HG02884 (cell line): Measurements from ENCODE around the gene KRTAP22-2.

Source experiments
- ATAC-seq: cut with Tn5 transposase; IDR thresholded peaks from one replicate; pipeline ENCODE4 v1.9.1; 2021; ENCODE audit warnings: mild to moderate bottlenecking, moderate library complexity; ENCODE audit not compliant: unreplicated experiment

KRTAP22-2 gene

DNA sequence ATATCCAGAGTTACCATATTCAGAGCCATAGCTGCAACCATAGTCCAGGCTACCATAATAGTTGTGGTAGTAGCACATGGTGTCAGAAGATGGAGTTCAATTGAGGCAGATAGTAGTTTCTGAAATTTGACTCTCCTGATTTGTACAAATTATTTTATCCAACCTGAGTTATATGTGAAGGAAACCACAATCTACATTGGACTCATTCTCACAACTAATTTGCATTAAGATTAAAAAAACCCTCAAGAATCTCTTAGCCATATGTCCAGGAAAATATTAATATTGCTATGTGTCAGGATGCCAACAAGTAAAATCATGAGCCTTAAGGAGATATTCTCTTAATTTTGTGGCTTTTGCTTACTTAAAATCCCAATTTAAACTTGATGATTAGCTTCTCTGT is at the start of gene KRTAP22-2:
Gene KRTAP22-2, minus strand, starts transcription at position 101 of the 400 bp plus-strand sequence.
- ATAC-seq, result no peak

DNA sequence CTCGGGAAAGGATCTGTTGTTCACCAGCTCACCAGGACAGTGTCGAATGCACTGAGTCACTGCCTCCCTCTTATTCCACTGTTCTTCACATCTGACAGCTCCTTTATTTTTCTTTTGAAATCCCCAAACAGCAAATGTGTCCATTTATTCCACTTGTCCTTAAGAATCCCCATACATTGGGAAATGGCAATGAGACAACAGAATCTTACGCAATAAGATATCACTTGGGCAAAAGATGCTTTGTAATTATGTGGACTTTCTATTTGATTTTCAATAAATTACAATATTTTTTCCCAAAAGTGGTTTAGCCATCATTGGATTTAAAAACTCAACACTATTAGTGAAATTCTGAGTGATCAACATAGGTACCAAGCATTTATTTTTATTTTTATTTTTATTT is 48.5 kb upstream of the KRTAP22-2 start:
- ATAC-seq, result no peak

DNA sequence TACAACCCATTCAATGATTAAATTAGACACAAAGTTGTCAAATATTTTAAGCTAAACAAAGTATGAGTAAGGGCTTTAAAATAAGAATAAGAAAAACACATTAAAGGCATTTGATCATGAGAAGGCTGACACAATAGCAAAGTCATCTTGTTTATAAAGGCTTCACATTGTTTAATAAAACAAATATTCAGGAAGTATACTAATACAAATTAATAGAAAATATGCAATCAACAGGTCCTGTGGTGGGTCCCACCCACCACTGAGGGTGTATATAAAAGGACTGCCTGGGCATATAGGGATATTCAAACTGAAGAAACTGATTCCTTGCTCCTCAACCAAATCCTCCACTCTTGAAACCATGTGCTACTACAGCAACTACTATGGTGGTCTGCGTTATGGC is 44.7 kb upstream of the KRTAP22-2 start, which contains the start of gene KRTAP20-2:
Gene KRTAP20-2, plus strand, starts transcription at position 301 of the 400 bp plus-strand sequence. Its CDS starts 58 bp downstream, at position 359.
- ATAC-seq, result no peak

DNA sequence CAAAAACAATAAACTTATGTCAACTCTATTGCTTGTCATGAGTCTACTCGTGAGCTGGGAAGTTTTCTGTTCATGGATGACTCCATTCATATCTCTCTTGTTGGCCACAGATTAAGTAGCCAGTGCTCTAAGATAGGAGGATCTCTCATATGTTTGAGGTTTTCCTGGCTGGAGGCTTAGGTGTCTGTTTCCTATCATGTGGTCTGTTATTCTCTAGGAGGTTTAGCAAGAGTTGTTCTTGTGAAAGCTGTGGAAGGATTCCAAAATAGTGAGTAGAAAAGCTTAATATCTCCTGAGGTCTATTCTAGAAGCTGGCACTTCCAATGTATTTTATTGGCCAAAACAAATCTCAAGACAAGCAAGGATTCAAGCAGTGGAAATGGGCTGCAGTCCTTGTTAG is 39.0 kb upstream of the KRTAP22-2 start:
- ATAC-seq, result no peak

DNA sequence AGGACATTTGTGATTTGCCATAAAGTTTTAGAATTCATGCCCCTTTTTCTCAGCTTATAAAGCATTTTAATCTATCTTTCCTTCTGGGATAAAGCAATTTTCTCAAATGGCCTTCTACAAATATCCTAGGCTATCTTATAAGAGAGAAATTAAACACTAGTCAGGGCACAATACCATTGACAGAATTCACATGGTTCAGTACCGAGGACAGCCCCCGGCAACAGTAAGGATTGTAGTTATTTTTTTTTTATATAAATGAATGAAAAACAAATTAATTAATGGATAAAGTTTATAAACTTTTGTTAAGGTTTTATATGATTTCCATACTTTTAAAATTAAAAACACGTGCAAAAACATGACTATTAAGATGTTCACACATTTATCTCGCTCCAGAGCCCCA is 37.9 kb upstream of the KRTAP22-2 start:
- no peak for ATAC-seq

DNA sequence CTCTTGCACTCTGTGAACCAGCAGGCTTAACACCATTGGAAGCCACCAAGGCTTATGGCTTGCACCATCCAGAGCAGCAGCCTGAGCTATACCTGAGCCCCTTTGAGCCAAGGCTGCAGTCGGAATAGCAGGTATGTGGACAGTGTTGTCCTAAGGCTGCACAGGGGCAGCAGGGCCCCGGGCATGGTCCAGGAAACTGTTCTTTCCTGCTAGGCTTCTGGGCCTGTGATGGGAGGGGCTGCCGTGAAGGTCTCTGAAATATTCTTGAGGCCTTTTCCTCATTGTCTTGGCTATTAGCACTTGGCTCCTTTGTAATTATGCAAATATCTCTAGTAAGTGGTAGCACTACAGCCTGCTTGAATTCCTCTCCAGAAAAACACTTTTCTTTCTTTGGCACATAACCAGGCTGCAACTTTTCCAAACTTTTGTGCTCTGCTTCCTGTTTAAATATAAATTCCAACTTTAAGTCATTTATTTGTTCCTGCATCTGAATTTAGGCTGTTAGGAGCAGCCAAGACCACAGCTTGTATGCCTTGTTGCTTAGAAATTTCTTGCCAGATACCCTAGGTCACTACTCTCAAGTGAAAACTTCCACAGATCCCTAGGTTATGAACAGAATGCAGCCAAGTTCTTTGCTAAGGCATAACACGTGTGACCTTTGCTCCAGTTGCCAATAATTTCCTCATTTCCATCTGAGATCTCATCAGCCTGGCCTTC is 35.4 kb upstream of the KRTAP22-2 start:
- ATAC-seq, result no peak

DNA sequence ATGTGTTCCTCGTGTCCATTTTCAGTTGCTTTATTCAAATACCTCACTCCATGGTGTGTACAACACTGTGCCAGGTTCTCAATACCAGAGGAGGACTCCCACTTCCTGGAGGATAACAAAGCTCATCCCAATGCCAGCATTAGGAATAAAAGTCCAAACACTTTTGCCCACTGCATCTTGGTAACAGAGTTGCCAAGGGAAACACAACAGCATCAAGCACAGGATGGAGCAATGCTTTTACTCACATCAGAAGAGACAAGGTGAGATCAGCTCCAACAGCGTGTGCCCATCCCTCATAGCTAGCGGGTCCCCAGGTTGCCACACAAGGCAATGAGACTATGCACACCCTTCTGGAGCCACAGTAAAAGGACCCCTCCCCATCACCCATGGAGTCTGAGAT is 33.2 kb upstream of the KRTAP22-2 start:
- ATAC-seq, result no peak

DNA sequence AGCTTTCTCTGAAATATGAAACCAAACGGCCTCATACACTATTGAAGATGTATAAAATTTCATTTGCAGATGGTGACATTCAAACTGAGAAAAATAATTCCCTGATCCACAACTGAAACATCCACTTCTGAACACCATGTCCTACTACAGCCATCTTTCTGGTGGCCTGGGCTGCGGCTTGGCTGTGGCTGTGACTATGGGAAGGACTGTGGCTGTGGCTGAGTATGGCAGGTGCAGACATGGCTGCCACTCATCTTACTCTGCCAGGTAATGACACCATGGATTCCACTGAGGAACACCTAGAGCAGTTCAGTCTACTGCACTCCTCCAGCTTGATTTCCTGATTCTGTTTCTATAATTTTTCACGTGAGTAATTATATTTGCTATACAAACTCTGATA is 30.3 kb upstream of the KRTAP22-2 start, which contains the start of gene KRTAP20-4:
Gene KRTAP20-4, plus strand, starts transcription at position 106 of the 400 bp plus-strand sequence.
- no peak for ATAC-seq

DNA sequence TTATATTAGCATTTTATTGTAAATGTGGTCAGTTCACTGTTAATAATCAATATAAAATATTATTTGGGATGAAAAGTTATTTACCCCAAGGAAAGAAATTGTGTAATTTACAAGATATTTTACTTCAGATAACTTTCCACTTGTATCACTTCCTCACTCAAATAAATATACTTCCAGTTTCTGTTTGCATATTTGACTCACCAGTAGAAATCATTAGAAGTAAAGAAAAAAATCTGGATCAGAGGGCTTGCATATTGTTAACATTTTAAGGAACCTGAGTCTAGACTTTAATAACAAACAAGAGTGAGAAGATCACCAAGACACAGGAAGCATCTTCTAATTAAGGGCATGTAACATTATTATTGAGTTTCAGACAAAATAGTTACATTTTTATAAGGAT is 29.9 kb upstream of the KRTAP22-2 start:
- ATAC-seq, result no peak

DNA sequence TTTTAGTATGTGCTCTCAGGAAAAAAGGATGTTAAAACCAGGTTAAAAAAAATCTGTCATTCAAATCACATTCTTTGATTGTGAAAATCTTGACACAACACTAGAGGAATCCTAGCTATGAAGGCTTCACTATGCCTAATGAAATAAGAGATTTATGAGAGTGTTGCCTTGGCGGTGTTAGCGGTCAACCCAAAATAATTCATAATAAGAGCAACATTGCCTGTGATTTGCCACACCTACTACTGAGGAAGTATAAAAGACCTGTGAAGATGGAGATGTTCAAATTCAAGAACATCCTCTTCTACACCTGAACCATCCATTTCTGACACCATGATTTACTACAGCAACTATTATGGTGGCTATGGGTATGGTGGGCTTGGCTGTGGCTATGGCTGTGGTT is 25.9 kb upstream of the KRTAP22-2 start, which contains the start of gene KRTAP20-1:
Gene KRTAP20-1, plus strand, starts transcription at position 301 of the 400 bp plus-strand sequence. Its CDS starts 30 bp downstream, at position 331.
- ATAC-seq, result no peak

DNA sequence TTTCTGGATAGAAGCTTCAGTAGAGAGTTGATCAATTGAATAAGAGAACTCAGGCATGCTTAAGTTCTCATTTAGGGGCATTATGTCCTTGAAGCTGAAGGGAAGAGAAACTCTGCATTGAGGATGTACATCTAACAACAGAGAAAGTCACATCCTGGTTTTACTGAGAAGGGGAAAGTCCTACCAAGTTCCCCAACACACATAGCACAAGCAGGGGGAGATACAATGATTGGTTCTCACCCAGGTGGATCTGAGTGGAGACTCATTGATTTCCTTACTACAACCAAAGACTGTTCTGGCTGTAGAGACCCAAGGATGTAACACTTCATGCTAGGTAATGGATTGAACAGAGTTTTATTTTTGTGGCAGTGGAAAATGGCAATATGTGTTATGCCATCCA is 25.0 kb upstream of the KRTAP22-2 start:
- no peak for ATAC-seq

DNA sequence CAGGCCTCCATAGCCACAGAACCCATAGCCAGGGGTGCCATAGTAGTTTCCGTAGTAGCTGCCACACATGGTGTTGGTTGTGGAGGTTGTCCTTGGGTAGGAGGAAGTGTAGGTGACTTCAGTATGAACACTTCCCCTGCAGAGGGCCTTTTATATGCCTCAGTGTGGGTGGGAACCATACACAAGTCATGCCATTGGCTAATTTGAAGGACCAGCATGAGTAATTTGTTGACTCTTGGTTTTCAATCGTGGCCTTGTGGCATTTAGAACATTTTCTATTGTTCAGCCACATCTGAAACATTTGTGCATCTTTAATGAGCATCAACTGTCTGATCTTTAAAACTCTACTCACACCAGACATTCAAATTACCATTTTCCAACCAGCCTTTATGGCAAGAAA is 23.6 kb upstream of the KRTAP22-2 start, which contains the start of gene KRTAP6-1:
Gene KRTAP6-1, minus strand, starts transcription at position 95 of the 400 bp plus-strand sequence. Its CDS starts 26 bp downstream, at position 69.
- no peak for ATAC-seq

DNA sequence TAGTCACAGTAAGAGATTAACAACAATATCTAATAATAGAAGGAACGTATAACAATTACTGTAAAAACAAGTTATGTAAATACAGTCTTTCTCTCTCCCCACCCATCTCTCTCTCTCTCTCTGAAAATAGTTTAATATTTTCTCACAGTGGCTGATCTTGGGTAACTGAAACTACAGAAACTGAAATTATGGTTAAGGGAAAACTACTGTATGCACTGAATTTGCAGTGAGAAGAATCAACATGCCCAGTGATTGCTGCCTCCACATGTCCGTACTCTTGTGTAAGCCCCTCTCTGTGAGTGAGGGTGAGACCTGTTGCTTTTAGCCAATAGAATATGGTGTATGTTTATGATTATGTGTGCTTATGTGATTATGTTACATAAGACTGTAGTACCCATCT is 21.9 kb upstream of the KRTAP22-2 start:
- ATAC-seq, result no peak

DNA sequence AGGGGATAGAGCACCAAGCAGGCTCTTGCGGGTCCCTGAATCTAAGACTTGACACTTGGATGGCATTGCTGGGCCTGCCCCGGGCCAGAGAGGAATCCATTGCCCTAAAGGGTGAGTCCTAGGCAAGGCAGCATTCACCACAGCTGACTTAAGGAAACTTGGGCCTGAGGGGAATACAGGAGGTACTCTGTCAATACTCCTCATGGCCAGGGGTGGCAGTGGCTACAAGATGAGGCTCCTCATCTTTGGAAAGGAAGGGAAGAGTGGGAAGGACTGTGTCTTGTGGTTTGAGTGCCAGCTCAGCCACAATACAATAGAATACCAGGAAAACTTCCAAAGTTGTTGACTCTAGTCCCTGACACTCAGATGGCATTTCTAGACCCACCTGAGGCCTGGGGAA is 15.8 kb upstream of the KRTAP22-2 start:
- ATAC-seq, result no peak

DNA sequence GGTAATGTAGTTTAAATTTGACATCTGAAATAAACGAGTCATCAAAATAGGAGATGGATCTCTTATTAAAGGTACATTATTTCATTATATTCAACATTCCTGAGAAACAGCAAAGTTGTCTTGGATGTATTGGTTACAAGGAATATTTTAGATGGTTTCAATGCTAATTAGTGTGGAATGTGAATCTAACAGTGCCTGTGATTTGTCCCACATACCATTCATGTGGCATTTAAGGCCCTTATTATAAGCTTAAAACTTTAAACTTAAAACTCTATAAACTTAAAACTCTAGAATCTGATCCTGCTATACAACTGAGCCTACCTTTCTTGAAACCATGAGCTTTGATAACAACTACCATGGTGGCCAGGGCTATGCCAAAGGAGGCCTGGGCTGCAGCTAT is 10.6 kb upstream of the KRTAP22-2 start, which contains the start of gene KRTAP22-1:
Gene KRTAP22-1, plus strand, starts transcription at position 301 of the 400 bp plus-strand sequence.
- ATAC-seq, result no peak

DNA sequence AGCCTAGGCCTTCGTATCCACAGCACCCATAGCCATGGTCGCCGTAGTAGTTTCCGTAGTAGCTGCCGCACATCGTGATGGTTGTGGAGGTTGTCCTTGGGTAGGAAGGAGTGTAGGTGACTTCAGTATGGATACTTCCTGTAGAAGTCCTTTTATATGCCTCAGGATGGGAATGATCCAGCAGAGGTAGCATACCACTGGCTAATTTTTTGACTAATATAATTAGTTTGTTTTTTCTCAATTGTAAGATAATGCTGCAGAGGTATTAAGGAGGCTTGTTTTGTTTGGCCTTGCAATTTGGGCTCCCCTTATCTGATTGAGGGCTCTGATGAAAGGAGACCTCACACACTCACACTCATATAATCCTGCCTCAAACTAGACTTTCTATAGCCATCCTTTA is 8.6 kb upstream of the KRTAP22-2 start, which contains the start of gene KRTAP6-2:
Gene KRTAP6-2, minus strand, starts transcription at position 101 of the 400 bp plus-strand sequence. Its CDS starts 28 bp downstream, at position 73.
- ATAC-seq, result no peak

DNA sequence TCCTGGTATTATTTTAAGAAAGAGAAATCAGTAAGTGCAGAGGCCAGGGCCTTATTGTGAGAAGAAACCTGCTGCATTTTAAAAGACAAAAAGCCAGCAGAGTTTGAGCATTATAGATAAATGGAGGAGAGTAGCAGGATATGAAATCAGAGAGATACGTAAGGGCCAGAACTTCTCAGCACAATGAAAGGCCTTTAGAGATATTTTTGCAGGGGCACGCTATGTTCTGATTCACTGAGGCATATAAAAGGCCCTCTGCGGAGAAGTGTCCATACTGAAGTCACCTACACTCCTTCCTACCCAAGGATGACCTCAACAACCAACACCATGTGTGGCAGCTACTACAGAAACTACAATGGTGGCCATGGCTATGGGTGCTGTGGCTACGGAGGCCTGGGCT is 1.9 kb upstream of the KRTAP22-2 start, which contains the start of gene KRTAP6-3:
Gene KRTAP6-3, plus strand, starts transcription at position 301 of the 400 bp plus-strand sequence. Its CDS starts 6 bp downstream, at position 307.
- ATAC-seq, result no peak

DNA sequence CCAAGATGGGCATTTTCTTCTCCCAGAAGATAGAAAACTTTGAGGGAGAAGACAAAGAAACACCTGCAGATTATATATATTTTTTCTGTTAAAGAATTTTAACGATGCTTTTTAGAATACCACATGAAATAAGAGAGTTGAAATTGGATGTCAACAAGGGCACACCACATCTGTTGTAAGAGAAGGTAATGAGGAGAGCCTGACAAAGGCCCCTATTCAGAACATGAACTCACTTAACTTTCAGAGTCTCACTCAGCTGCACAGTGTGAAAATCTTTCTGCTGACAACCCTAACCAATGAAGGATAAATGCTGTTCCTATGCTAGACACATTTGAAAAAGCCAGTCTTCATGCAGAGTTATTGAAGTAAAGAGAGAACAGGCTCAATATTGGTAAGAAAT is 7.3 kb downstream of the KRTAP22-2 start:
- no peak for ATAC-seq

DNA sequence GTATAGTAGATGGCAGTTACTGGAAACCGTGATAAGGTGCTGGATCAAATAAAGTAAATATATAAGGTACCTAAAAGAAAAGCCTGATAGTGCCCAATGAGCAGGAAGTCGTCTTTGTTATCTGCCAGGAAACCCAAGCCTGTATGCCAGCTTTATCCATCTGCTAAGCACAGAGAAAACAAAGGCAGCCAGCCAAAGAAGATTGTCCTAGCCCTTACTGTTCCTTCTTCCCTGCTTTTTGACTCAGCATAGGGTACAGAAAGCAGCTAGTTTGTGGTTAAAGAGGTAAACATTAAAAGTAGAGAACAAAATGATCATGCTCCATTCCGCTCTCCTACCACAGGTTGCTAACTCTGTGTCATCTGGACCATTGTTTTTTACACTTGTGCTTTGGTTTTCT is 10.1 kb downstream of the KRTAP22-2 start:
- no peak for ATAC-seq

DNA sequence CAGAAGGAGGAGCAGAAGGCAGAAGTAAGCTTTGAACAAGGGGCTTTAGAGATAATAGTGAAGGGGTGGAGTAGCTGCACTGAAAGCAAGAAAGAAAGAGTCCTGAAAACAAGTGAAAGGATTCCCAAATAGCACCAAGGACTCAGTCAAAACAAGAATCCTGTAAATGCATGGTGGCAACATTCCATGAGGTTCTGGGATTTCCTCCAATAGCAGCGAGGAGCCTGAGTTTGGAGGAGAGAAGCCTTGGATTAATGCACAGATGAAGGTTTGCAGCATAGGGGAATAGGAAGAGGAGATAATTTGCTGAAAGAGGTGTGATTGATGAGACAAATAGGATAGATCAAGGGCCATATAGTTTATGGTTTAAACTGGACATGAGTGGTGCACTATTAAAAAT is 10.9 kb downstream of the KRTAP22-2 start:
- no peak for ATAC-seq

DNA sequence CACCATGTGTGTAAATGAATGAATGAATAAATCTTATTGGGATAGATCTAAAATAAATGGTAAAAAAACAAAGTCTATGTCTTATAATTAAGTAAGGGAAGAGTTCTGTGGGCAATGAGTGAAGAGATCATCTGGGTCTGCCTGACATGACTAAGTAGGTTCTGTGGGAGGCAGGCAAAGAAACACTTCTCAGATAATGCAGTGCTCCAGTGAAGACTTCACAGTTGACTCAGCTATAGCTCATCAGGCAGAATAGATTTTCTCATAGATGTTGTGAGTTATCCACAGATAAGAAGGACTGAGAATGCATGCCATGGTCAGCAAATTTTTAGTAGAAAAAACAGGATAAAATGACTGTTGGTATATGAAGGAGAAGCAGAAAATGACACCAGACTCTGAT is 12.4 kb downstream of the KRTAP22-2 start:
- no peak for ATAC-seq

DNA sequence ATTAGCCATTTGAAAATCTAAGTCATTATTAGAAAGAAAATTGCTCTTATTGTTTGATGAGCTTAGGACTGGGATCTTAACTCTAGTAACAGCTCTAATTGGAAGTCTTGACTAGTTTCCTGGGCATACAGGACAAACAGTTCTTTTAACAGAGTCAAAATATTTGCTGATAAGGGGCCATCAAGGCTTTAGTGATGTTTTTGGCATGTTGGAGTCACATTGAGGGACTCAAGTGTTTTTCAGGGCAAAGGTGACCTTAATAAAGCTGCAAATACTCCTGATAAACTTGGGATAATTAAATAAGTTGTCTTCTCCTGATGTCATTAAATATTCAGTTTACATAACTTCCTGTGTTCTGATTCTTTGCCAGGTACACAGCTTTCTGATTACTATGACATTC is 22.6 kb downstream of the KRTAP22-2 start:
- ATAC-seq, result no peak
